ENCODE results near the gene CYP4A22. TPM values are rescaled to one million over a fixed set of nuclear protein-coding genes. Genes with fewer than 3 reads are reported as not detected.

Gene CYP4A22
- total and polyA plus RNA-seq, 2 donors from 2014 or later = 4.1 to 108 TPM

DNA sequence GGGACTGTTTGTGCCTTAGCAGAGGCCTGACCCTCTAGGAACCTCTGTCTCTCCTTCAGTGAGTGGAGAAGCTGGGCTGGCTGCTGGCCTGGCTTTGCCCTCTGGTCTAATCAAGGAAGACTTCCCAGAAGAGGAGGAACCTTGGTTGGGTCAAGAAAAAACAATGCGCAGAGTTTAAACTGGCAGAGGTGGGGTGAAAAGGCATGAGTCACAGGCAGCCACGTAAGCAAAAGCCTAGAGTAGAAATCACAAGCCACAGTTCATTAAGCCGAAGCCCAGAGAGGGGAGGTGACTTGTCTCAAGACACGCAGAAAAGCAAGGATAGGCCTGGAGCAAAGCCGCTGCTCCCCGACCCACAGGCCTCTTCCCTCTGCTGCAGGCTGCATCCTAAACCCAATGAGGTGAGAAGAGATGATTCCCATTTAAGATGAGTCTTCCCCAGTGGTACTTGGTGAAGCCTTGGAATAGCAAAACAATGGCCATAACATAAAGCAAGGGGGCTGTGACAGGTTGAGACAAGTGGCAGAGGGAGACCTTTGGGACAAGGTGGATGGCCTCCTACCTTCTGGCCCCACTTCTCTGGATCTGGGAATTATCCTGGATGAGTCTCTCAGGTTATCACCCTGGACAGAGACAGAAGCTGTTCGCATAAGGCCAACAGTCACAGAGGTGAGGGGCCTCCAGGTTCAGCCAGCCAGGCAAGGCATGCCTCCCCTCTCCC lies 44.9 kb downstream of the CYP4A22 start:
- intact Hi-C loops (cut with DNase I) = loop anchor here (10.0 kb wide), 2 partner anchors 73 to 543 kb away; no protein-coding TSS in a partner anchor
- H3K9ac ChIP-seq (ENCODE audit: low read length in 3 of 3) = peak overlapping the region in 1 of 3 donors; percentile 23
- FAIRE-seq = no peak
- TF ChIP-seq CTCF (IDR thresholded peaks at IDR 0.05; ENCODE audit: borderline replicate concordance, extremely low read depth, insufficient read depth) = no peak
- DNase-seq = no peak
- H3K9me3 ChIP-seq (ENCODE audit: control insufficient read depth in 2 of 3, insufficient read depth in 1 of 3, low read length in 3 of 3) = no peaks in the 10 kb centered on the region
- peaks cover 0 to 29% (median 15%) of the 10 kb centered on the region in 3 donors for H3K4me1 ChIP-seq (ENCODE audit: control insufficient read depth in 2 of 3, insufficient read depth in 2 of 3, low read depth in 1 of 3, low read length in 3 of 3)
- H3K4me3 ChIP-seq (ENCODE audit: low read length in 3 of 3) = no peak overlapping the region
- H3K36me3 ChIP-seq (ENCODE audit: control insufficient read depth in 2 of 3, insufficient read depth in 3 of 3, low read length in 3 of 3) = peaks cover 0 to 24% (median 2%) of the 10 kb centered on the region in 3 donors
- no peaks in the 10 kb centered on the region for H3K27me3 ChIP-seq (ENCODE audit: control insufficient read depth, insufficient read depth, low read length)
- peak overlapping the region; percentile 81 to 84 for H3K27ac ChIP-seq (ENCODE audit: low read depth in 2 of 2, low read length in 2 of 2)

GRCh38 chr1:47182676-47183235 lies 45.5 kb downstream of the CYP4A22 start:
- FAIRE-seq (no peak), DNase-seq (no peak)
- H3K4me1 ChIP-seq (ENCODE audit: control insufficient read depth in 2 of 3, insufficient read depth in 2 of 3, low read depth in 1 of 3, low read length in 3 of 3) = peaks cover 0 to 29% (median 15%) of the 10 kb centered on the region in 3 donors
- no peaks in the 10 kb centered on the region for H3K27me3 ChIP-seq (ENCODE audit: control insufficient read depth, insufficient read depth, low read length)
- H3K36me3 ChIP-seq (ENCODE audit: control insufficient read depth in 2 of 3, insufficient read depth in 3 of 3, low read length in 3 of 3) = peaks cover 0 to 24% (median 2%) of the 10 kb centered on the region in 3 donors
- H3K27ac ChIP-seq (ENCODE audit: low read depth in 2 of 2, low read length in 2 of 2) = peak overlapping the region; percentile 81 to 84
- no peaks in the 10 kb centered on the region for H3K9me3 ChIP-seq (ENCODE audit: control insufficient read depth in 2 of 3, insufficient read depth in 1 of 3, low read length in 3 of 3)
- peak overlapping the region in 1 of 3 donors; percentile 19 for H3K9ac ChIP-seq (ENCODE audit: low read length in 3 of 3)
- intact Hi-C loops (cut with DNase I) = loop anchor here (10.0 kb wide), 2 partner anchors 72 to 542 kb away; no protein-coding TSS in a partner anchor
- H3K4me3 ChIP-seq (ENCODE audit: low read length in 3 of 3) = peak overlapping the region in 1 of 3 donors; percentile 33
- no peak for TF ChIP-seq CTCF (IDR thresholded peaks at IDR 0.05; ENCODE audit: borderline replicate concordance, extremely low read depth, insufficient read depth)

- H3K9me3 ChIP-seq (ENCODE audit: control insufficient read depth in 2 of 3, insufficient read depth in 1 of 3, low read length in 3 of 3) = no peaks in the 10 kb centered on the region
- peak overlapping the region in 1 of 3 donors; percentile 19 for H3K9ac ChIP-seq (ENCODE audit: low read length in 3 of 3)
- peaks cover 0 to 24% (median 2%) of the 10 kb centered on the region in 3 donors for H3K36me3 ChIP-seq (ENCODE audit: control insufficient read depth in 2 of 3, insufficient read depth in 3 of 3, low read length in 3 of 3)
- TF ChIP-seq CTCF (IDR thresholded peaks at IDR 0.05; ENCODE audit: borderline replicate concordance, extremely low read depth, insufficient read depth) = no peak
- peak overlapping the region in 2 of 3 donors; percentile 14 to 33 for H3K4me3 ChIP-seq (ENCODE audit: low read length in 3 of 3)
- intact Hi-C loops (cut with DNase I) = loop anchor here (10.0 kb wide), 2 partner anchors 71 to 541 kb away; no protein-coding TSS in a partner anchor
- H3K27me3 ChIP-seq (ENCODE audit: control insufficient read depth, insufficient read depth, low read length) = no peaks in the 10 kb centered on the region
- H3K4me1 ChIP-seq (ENCODE audit: control insufficient read depth in 2 of 3, insufficient read depth in 2 of 3, low read depth in 1 of 3, low read length in 3 of 3) = peaks cover 0 to 29% (median 15%) of the 10 kb centered on the region in 3 donors
- FAIRE-seq (no peak), DNase-seq (no peak)
- peak overlapping the region; percentile 81 to 84 for H3K27ac ChIP-seq (ENCODE audit: low read depth in 2 of 2, low read length in 2 of 2)
These were observed 46.3 kb downstream of the CYP4A22 start for GRCh38 chr1:47183308-47184089.
